ENCODE data around the gene GADL1. TPM values are rescaled to one million over a fixed set of nuclear protein-coding genes. Genes with fewer than 3 reads are reported as not detected.

The GADL1 gene
- total RNA-seq, 1 donor from 2014 or later: 7.7 TPM

GRCh38 chr3:30695302-30696061 lies 199.0 kb downstream of the GADL1 start:
- no peak for DNase-seq (ENCODE audit: low spot score)

- no peak for DNase-seq (ENCODE audit: low spot score)
Observed at GRCh38 chr3:30694668-30695067, 199.8 kb downstream of the GADL1 start.

GRCh38 chr3:30694148-30694547 lies 200.3 kb downstream of the GADL1 start:
- DNase-seq (ENCODE audit: low spot score): no peak

GRCh38 chr3:30693470-30694120 lies 200.9 kb downstream of the GADL1 start:
- DNase-seq (ENCODE audit: low spot score): peak; percentile 77

- DNase-seq (ENCODE audit: low spot score): no peak
Observed at GRCh38 chr3:30692498-30693130, 201.8 kb downstream of the GADL1 start.

- no peak for DNase-seq (ENCODE audit: low spot score)
Observed at GRCh38 chr3:30691944-30692343, 202.5 kb downstream of the GADL1 start.

GRCh38 chr3:30691249-30691880 lies 203.1 kb downstream of the GADL1 start:
- DNase-seq (ENCODE audit: low spot score): no peak

GRCh38 chr3:30690199-30690598 lies 204.3 kb downstream of the GADL1 start:
- no peak for DNase-seq (ENCODE audit: low spot score)

- peak; percentile 91 for DNase-seq (ENCODE audit: low spot score)
Observed at GRCh38 chr3:30688776-30689641, 205.5 kb downstream of the GADL1 start.

GRCh38 chr3:30687930-30688570 lies 206.4 kb downstream of the GADL1 start:
- no peak for DNase-seq (ENCODE audit: low spot score)

- DNase-seq (ENCODE audit: low spot score): no peak
Observed at GRCh38 chr3:30686799-30687198, 207.7 kb downstream of the GADL1 start.

- DNase-seq (ENCODE audit: low spot score): no peak
Observed at GRCh38 chr3:30686176-30686575, 208.3 kb downstream of the GADL1 start.

- peak; percentile 73 for DNase-seq (ENCODE audit: low spot score)
Observed at GRCh38 chr3:30685267-30685667, 209.2 kb downstream of the GADL1 start.

- DNase-seq (ENCODE audit: low spot score): peak; percentile 84
Observed at GRCh38 chr3:30684356-30684755, 210.1 kb downstream of the GADL1 start.

- no peak for DNase-seq (ENCODE audit: low spot score)
Observed at GRCh38 chr3:30683769-30684168, 210.7 kb downstream of the GADL1 start.

GRCh38 chr3:30682434-30683155 lies 211.9 kb downstream of the GADL1 start:
- DNase-seq (ENCODE audit: low spot score): no peak

GRCh38 chr3:30681649-30682211 lies 212.7 kb downstream of the GADL1 start:
- DNase-seq (ENCODE audit: low spot score): no peak

GRCh38 chr3:30680789-30681648 lies 213.4 kb downstream of the GADL1 start:
- DNase-seq (ENCODE audit: low spot score): peak; percentile 85

- no peak for DNase-seq (ENCODE audit: low spot score)
Observed at GRCh38 chr3:30679045-30679444, 215.4 kb downstream of the GADL1 start.

Data from umbilical cord (tissue), 2 donors.